Measurements from ENCODE around the gene GNRH2. TPM values are rescaled to one million over a fixed set of nuclear protein-coding genes. Genes with fewer than 3 reads are reported as not detected.

GNRH2 gene
- total RNA-seq, 4 donors from 2014 or later: 0.54 TPM; not detected in 3

- no peak overlapping the region for H3K27ac ChIP-seq
- TF ChIP-seq POLR2A (IDR thresholded peaks at IDR 0.05) (no peak), POLR2AphosphoS5 (IDR thresholded peaks at IDR 0.05) (no peak), EP300 (IDR thresholded peaks at IDR 0.05) (no peak)
- TF ChIP-seq, protein P1, sequence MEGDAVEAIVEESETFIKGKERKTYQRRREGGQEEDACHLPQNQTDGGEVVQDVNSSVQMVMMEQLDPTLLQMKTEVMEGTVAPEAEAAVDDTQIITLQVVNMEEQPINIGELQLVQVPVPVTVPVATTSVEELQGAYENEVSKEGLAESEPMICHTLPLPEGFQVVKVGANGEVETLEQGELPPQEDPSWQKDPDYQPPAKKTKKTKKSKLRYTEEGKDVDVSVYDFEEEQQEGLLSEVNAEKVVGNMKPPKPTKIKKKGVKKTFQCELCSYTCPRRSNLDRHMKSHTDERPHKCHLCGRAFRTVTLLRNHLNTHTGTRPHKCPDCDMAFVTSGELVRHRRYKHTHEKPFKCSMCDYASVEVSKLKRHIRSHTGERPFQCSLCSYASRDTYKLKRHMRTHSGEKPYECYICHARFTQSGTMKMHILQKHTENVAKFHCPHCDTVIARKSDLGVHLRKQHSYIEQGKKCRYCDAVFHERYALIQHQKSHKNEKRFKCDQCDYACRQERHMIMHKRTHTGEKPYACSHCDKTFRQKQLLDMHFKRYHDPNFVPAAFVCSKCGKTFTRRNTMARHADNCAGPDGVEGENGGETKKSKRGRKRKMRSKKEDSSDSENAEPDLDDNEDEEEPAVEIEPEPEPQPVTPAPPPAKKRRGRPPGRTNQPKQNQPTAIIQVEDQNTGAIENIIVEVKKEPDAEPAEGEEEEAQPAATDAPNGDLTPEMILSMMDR (IDR thresholded peaks at IDR 0.05): no peak
- ATAC-seq: no peak
- H3K4me1 ChIP-seq: peaks cover 0 to 11% (median 2%) of the 10 kb centered on the region in 3 donors
- H3K4me3 ChIP-seq: no peak overlapping the region
- 86% methylated on average over 4 of the region's 7 CpGs for WGBS, 2 donors (ENCODE audit: low coverage in 1 of 2)
- no peaks in the 10 kb centered on the region for H3K36me3 ChIP-seq
- no peaks in the 10 kb centered on the region for H3K9me3 ChIP-seq
- peaks cover 65% of the 10 kb centered on the region for H3K27me3 ChIP-seq
Measured at GRCh38 chr20:3088031-3088430, 44.6 kb downstream of the GNRH2 start.

GRCh38 chr20:3090565-3090964 lies 47.1 kb downstream of the GNRH2 start:
- H3K4me3 ChIP-seq: no peak overlapping the region
- H3K27me3 ChIP-seq: peaks cover 56% of the 10 kb centered on the region
- no peak for ATAC-seq
- TF ChIP-seq, protein P1 (IDR thresholded peaks at IDR 0.05): no peak
- TF ChIP-seq POLR2AphosphoS5 (IDR thresholded peaks at IDR 0.05) (no peak), EP300 (IDR thresholded peaks at IDR 0.05) (no peak), POLR2A (IDR thresholded peaks at IDR 0.05) (no peak)
- 0 to 14% methylated on average over 1 of the region's 1 CpG for WGBS, 2 donors (ENCODE audit: low coverage in 1 of 2)
- H3K36me3 ChIP-seq: no peaks in the 10 kb centered on the region
- H3K4me1 ChIP-seq: peaks cover 0 to 8% (median 0%) of the 10 kb centered on the region in 3 donors
- H3K27ac ChIP-seq: no peak overlapping the region
- H3K9me3 ChIP-seq: no peaks in the 10 kb centered on the region

GRCh38 chr20:3092611-3093379 lies 49.4 kb downstream of the GNRH2 start:
- 27% methylated on average over 8 of the region's 81 CpGs; no CpG with 5 or more reads in 1 of the 2 donors for WGBS, 2 donors (ENCODE audit: low coverage in 1 of 2)
- TF ChIP-seq EP300 (IDR thresholded peaks at IDR 0.05) (no peak), POLR2A (IDR thresholded peaks at IDR 0.05) (no peak), POLR2AphosphoS5 (IDR thresholded peaks at IDR 0.05) (no peak)
- TF ChIP-seq, protein P1 (IDR thresholded peaks at IDR 0.05): no peak
- no peaks in the 10 kb centered on the region for H3K9me3 ChIP-seq
- H3K4me1 ChIP-seq: peaks cover 0 to 8% (median 0%) of the 10 kb centered on the region in 3 donors
- H3K36me3 ChIP-seq: no peaks in the 10 kb centered on the region
- peaks cover 54% of the 10 kb centered on the region for H3K27me3 ChIP-seq
- ATAC-seq: no peak
- no peak overlapping the region for H3K27ac ChIP-seq
- peak overlapping the region in 1 of 2 donors; percentile 36 for H3K4me3 ChIP-seq

- ATAC-seq: no peak
- Histone ChIP-seq H3K36me3 (no peaks in the 10 kb centered on the region), H3K27me3 (peaks cover 54% of the 10 kb centered on the region), H3K4me3 (no peak overlapping the region), H3K4me1 (peaks cover 0 to 8% (median 0%) of the 10 kb centered on the region in 3 donors), H3K9me3 (no peaks in the 10 kb centered on the region), H3K27ac (no peak overlapping the region)
- 56 to 57% methylated on average over 2 to 5 of the region's 10 CpGs for WGBS, 2 donors (ENCODE audit: low coverage in 1 of 2)
- TF ChIP-seq EP300 (IDR thresholded peaks at IDR 0.05) (no peak), POLR2A (IDR thresholded peaks at IDR 0.05) (no peak), POLR2AphosphoS5 (IDR thresholded peaks at IDR 0.05) (no peak)
- TF ChIP-seq, protein P1 (IDR thresholded peaks at IDR 0.05): no peak
Measured at GRCh38 chr20:3093861-3094361, 50.5 kb downstream of the GNRH2 start.

All from gastroesophageal sphincter (tissue), 4 donors.